ENCODE results near the gene GIGYF2.

DNA sequence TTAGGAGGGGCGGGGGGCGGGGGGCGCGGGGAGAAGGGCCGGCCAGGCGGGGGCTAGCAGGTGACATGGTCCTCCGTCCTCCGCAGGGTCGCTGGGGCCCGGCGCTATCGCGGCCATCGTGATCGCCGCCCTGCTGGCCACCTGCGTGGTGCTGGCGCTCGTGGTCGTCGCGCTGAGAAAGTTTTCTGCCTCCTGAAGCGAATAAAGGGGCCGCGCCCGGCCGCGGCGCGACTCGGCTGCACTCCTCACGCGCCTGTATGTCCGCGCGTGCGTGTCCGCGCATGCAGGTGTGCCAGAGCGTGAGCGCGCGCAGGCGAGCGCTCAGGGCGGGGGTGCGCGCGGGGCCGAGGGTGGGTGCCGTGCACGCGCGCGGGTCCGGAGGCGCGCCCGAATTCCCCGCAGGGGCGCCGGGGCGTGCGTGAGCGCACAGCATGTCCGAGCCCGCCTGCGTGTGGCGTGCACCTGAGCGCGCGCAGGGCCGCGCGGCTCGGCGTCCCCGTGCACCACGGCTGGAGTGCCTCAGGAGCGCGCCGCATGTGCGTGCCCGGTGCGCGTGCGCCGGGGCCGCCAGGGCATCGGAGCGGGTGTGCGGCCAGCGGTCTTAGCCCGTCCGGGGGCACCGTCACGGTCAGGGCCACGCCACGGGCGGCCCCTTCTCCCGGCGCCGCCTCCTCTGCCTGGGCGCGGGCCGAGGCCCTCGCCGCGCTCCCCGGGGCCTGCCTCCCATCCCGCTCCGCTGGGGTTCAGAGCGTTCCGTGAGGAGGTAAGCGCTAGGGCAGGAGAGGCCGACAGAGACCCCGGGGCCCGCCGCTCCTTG lies 179.2 kb downstream of the GIGYF2 start:
- TF ChIP-seq CEBPB (IDR thresholded peaks at IDR 0.05) (no peak), RAD21 (IDR thresholded peaks at IDR 0.05; ENCODE audit: low read depth) (no peak), EP300 (IDR thresholded peaks at IDR 0.05; ENCODE audit: borderline replicate concordance) (no peak; the same call in 1 of the 2 replicates), CREB1 (IDR thresholded peaks at IDR 0.05; ENCODE audit: low read depth) (no peak), TEAD4 (IDR thresholded peaks at IDR 0.05) (peak; percentile 39; the same call in 1 of the 2 replicates), FOXM1 (IDR thresholded peaks at IDR 0.05; ENCODE audit: borderline replicate concordance, low read depth) (no peak)
- TF ChIP-seq, protein P1, sequence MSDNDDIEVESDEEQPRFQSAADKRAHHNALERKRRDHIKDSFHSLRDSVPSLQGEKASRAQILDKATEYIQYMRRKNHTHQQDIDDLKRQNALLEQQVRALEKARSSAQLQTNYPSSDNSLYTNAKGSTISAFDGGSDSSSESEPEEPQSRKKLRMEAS (IDR thresholded peaks at IDR 0.05): peak; percentile 51; the same call in 1 of the 2 replicates
- TF ChIP-seq, protein P2, sequence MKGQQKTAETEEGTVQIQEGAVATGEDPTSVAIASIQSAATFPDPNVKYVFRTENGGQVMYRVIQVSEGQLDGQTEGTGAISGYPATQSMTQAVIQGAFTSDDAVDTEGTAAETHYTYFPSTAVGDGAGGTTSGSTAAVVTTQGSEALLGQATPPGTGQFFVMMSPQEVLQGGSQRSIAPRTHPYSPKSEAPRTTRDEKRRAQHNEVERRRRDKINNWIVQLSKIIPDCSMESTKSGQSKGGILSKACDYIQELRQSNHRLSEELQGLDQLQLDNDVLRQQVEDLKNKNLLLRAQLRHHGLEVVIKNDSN (IDR thresholded peaks at IDR 0.05): no peak

Measured in Ishikawa (cell line).